H9 (cell line): ENCODE data around the gene DTYMK. TPM values are rescaled to one million over a fixed set of nuclear protein-coding genes. Genes with fewer than 3 reads are reported as not detected.

ENCODE experiments used
- DNase-seq: peaks from one replicate; pipeline ENCODE4 v3.0.0-alpha.2; 2017
- H2AFZ ChIP-seq: one replicate; pipeline ENCODE4 v1.6.1; 2013; ENCODE audit warnings: mild to moderate bottlenecking, low read length, control low read depth, moderate library complexity
- H2AK5ac ChIP-seq: 2 replicates; pipeline ENCODE4 v1.6.1; 2013; ENCODE audit warnings: low read length, control low read depth, mixed read lengths; ENCODE audit not compliant: insufficient read length
- H2BK120ac ChIP-seq: one replicate; pipeline ENCODE4 v1.6.1; 2013; ENCODE audit warnings: low read depth, mild to moderate bottlenecking, low read length, control low read depth, inconsistent platforms; ENCODE audit not compliant: poor library complexity, severe bottlenecking
- H2BK12ac ChIP-seq: 2 replicates; pipeline ENCODE4 v1.6.1; 2013; ENCODE audit warnings: low read length, control low read depth, mixed read lengths, low read depth; ENCODE audit not compliant: insufficient read length
- H2BK15ac ChIP-seq: 2 replicates; pipeline ENCODE4 v1.6.1; 2013; ENCODE audit warnings: low read depth, low read length, control low read depth
- H2BK20ac ChIP-seq: one replicate; pipeline ENCODE4 v1.6.1; 2013; ENCODE audit warnings: low read depth, mild to moderate bottlenecking, low read length, control low read depth, inconsistent platforms; ENCODE audit not compliant: poor library complexity, severe bottlenecking
- H2BK5ac ChIP-seq: 2 replicates; pipeline ENCODE4 v1.6.1; 2013; ENCODE audit warnings: low read length, control low read depth, mixed read lengths; ENCODE audit not compliant: insufficient read length
- H3K14ac ChIP-seq: 2 replicates; pipeline ENCODE4 v1.6.1; 2013; ENCODE audit warnings: low read length, control low read depth; ENCODE audit not compliant: insufficient read depth
- H3K18ac ChIP-seq: 2 replicates; pipeline ENCODE4 v1.6.1; 2013; ENCODE audit warnings: low read depth, mild to moderate bottlenecking, mixed read lengths, low read length, control low read depth; ENCODE audit not compliant: insufficient read length
- H3K23ac ChIP-seq: 2 replicates; pipeline ENCODE4 v1.6.1; 2013; ENCODE audit warnings: low read length, control low read depth, mixed read lengths, low read depth; ENCODE audit not compliant: insufficient read length
- H3K23me2 ChIP-seq: 2 replicates; pipeline ENCODE4 v1.6.1; 2013; ENCODE audit warnings: low read depth, mild to moderate bottlenecking, mixed read lengths, low read length, control low read depth; ENCODE audit not compliant: insufficient read length, poor library complexity, severe bottlenecking
- H3K27ac ChIP-seq: 2 replicates; pipeline ENCODE4 v1.5.1; 2013; ENCODE audit warnings: low read length, control low read depth, mixed read lengths, low read depth; ENCODE audit not compliant: insufficient read length
- H3K27me3 ChIP-seq: 2 replicates; pipeline ENCODE4 v1.6.1; 2013; ENCODE audit warnings: low read length, control low read depth, inconsistent platforms; ENCODE audit not compliant: insufficient read depth
- H3K4ac ChIP-seq: 2 replicates; pipeline ENCODE4 v1.6.1; 2013; ENCODE audit warnings: low read depth, mild to moderate bottlenecking, control low read depth, inconsistent platforms, low read length, moderate library complexity
- H3K4me1 ChIP-seq: 2 replicates; pipeline ENCODE4 v1.6.1; 2013; ENCODE audit warnings: low read length, control low read depth, inconsistent platforms; ENCODE audit not compliant: insufficient read depth
- H3K4me2 ChIP-seq: 2 replicates; pipeline ENCODE4 v1.6.1; 2013; ENCODE audit warnings: low read length, control low read depth, mixed read lengths; ENCODE audit not compliant: insufficient read length, insufficient read depth
- H3K56ac ChIP-seq: 2 replicates; pipeline ENCODE4 v1.6.1; 2013; ENCODE audit warnings: low read depth, mild to moderate bottlenecking, mixed read lengths, low read length, control low read depth; ENCODE audit not compliant: insufficient read length
- H3K79me1 ChIP-seq: 2 replicates; pipeline ENCODE4 v1.6.1; 2013; ENCODE audit warnings: low read depth, mild to moderate bottlenecking, moderate library complexity, low read length, control low read depth, inconsistent platforms; ENCODE audit not compliant: insufficient read depth, poor library complexity, severe bottlenecking
- H3K79me2 ChIP-seq: 2 replicates; pipeline ENCODE4 v1.6.1; 2013; ENCODE audit warnings: low read length, control low read depth, inconsistent platforms; ENCODE audit not compliant: insufficient read depth
- H3K9ac ChIP-seq: 2 replicates; pipeline ENCODE4 v1.6.1; 2013; ENCODE audit warnings: low read length, control low read depth, mixed read lengths; ENCODE audit not compliant: insufficient read length; ENCODE audit errors: extremely low read depth
- H3K9me3 ChIP-seq: one replicate; pipeline ENCODE4 v1.6.1; 2013; ENCODE audit warnings: low read depth, low read length, inconsistent platforms; ENCODE audit not compliant: control insufficient read depth
- H3T11ph ChIP-seq: one replicate; pipeline ENCODE4 v1.6.1; 2013; ENCODE audit warnings: mild to moderate bottlenecking, low read length, control low read depth, inconsistent platforms
- H4K20me1 ChIP-seq: one replicate; pipeline ENCODE4 v1.6.1; 2013; ENCODE audit not compliant: control insufficient read depth, insufficient read length, insufficient read depth
- H4K5ac ChIP-seq: 2 replicates; pipeline ENCODE4 v1.6.1; 2013; ENCODE audit warnings: low read depth, mild to moderate bottlenecking, mixed read lengths, low read length, control low read depth; ENCODE audit not compliant: insufficient read length
- H4K8ac ChIP-seq: replicated peaks from 2 replicates; pipeline ENCODE4 v1.6.1; 2013; ENCODE audit warnings: low read length, control low read depth, mixed read lengths, low read depth; ENCODE audit not compliant: insufficient read length
- H4K91ac ChIP-seq: 2 replicates; pipeline ENCODE4 v1.6.1; 2013; ENCODE audit warnings: low read depth, mild to moderate bottlenecking, moderate library complexity, mixed read lengths, low read length, control low read depth; ENCODE audit not compliant: insufficient read length
- H3K27ac Mint-ChIP-seq, 3 experiments: 2 replicates in 2 of 3; 3 replicates in 1 of 3; pipeline ENCODE4 v1.8.0; 2020 to 2021; ENCODE audit warnings: mixed read lengths in 3 of 3, mild to moderate bottlenecking in 1 of 3, moderate library complexity in 1 of 3
- H3K27me3 Mint-ChIP-seq: 2 replicates; pipeline ENCODE4 v1.8.0; 2021; ENCODE audit warnings: low read depth, mild to moderate bottlenecking, moderate library complexity, mixed read lengths
- H3K36me3 Mint-ChIP-seq, 3 experiments: 2 replicates in 2 of 3; 3 replicates in 1 of 3; pipeline ENCODE4 v1.8.0; 2020 to 2021; ENCODE audit warnings: low read depth in 3 of 3, mixed read lengths in 3 of 3; ENCODE audit not compliant: insufficient read depth in 1 of 3
- H3K4me1 Mint-ChIP-seq, 2 experiments: 2 replicates each; pipeline ENCODE4 v1.8.0; 2020; ENCODE audit warnings: mixed read lengths in 2 of 2
- H3K4me3 Mint-ChIP-seq, 2 experiments: 2 replicates in 1 of 2; 3 replicates in 1 of 2; pipeline ENCODE4 v1.8.0; 2020 to 2021; ENCODE audit warnings: mild to moderate bottlenecking in 2 of 2, mixed read lengths in 2 of 2, moderate library complexity in 1 of 2
- H3K9me3 Mint-ChIP-seq, 2 experiments: 2 replicates in 1 of 2; 3 replicates in 1 of 2; pipeline ENCODE4 v1.8.0; 2020; ENCODE audit warnings: mild to moderate bottlenecking in 2 of 2, mixed read lengths in 2 of 2, moderate library complexity in 1 of 2
- WGBS: extraction: QIAGEN DNeasy Blood & Tissue Kit; methylation state at CpG from one replicate; pipeline ENCODE4 v1.1.7; 2013; ENCODE audit warnings: missing lambda C conversion rate, low lambda C conversion rate, mixed read lengths; ENCODE audit not compliant: insufficient read length; ENCODE audit errors: extremely low coverage; 5-methylcytosine and 5-hydroxymethylcytosine counted together
- total RNA-seq: library from RNA; stranded (reverse); gene quantifications from 2 replicates; pipeline ENCODE4 v1.2.1, GENCODE V29; 2021
- TF ChIP-seq, protein P1 (sequence below): fragments of 200-600 bp; sonication (generic); conservative IDR thresholded peaks from 3 replicates; pipeline ENCODE4 v1.8.0; 2021; ENCODE audit warnings: antibody characterized with exemption, mild to moderate bottlenecking

Gene DTYMK
- total RNA-seq, 1 experiment from 2014 or later, result 76.0 TPM

DNA sequence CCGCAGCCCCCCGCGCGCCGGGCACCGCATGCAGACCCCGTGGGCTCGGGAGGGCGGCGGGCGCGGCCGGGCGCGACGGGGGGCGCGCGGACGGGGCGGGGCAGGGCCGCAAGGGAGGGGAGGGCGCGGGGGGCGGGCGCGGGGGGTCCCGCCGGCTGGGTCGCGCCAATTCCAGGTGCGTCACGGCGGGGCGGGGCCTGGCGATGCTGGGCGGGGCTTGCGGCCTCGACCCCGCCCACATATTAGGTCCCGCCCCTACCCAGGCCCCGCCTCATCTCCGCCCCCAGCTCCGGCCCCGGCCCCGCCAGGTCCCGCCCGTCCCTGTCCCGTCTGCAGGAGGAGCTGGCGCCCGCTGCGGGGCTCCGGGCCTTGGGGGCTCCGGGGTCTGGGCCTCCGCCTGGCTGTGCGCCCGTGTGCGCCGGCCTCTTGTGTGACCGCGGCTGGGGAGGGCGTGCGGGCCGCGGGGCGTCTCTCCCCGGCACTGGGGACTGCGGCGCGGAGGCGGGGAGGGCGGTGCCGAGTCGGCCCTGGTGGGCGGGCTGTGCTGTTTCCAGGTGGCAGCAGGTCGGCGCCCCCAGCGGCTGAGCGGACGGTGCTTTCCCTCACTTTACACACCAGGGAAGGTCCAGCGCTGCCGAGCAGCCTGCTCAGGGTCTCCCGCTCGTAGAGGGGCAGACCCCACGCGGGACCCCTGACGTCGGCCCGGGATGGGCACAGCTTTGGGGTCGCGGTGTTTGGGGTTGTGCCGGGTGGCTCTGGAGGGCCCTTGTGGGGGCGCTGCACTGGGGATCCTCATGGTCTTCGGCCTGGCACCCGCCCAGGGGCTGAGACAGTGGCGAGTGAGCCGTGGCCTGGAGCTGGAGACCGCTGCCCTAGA, 15.8 kb upstream of the DTYMK start:
- no peak overlapping the region for H2AFZ ChIP-seq

More for the DNA sequence above, 15.8 kb upstream of the DTYMK start:
- Histone ChIP-seq H3K14ac (peak overlapping the region; percentile 74; the same call in 1 of the 2 replicates), H3K79me1 (peaks cover 2% of the 10 kb centered on the region), H3K18ac (no peak overlapping the region), H3K79me2 (no peaks in the 10 kb centered on the region; the same call in 1 of the 2 replicates), H3K27ac (no peak overlapping the region), H3K23me2 (peaks cover 6% of the 10 kb centered on the region), H3K4me1 (no peaks in the 10 kb centered on the region), H3K9ac (peak overlapping the region; percentile 8), H4K8ac (no peak overlapping the region), H3K27me3 (no peaks in the 10 kb centered on the region), H3K56ac (no peak overlapping the region), H3K4me2 (peak overlapping the region; percentile 64), H4K20me1 (no peaks in the 10 kb centered on the region), H2BK5ac (no peak overlapping the region), H3T11ph (no peak overlapping the region), H4K91ac (no peak overlapping the region), H3K23ac (no peak overlapping the region), H3K9me3 (no peaks in the 10 kb centered on the region), H4K5ac (no peak overlapping the region), H3K4ac (no peak overlapping the region), H2AK5ac (no peak overlapping the region), H2BK20ac (no peak overlapping the region), H2BK15ac (no peak overlapping the region), H2BK12ac (no peak overlapping the region), H2BK120ac (no peak overlapping the region)
- Mint-ChIP-seq H3K4me3 (peak overlapping the region; percentile 83 to 87), H3K36me3 (peaks cover 23 to 42% (median 37%) of the 10 kb centered on the region in 3 experiments), H3K9me3 (peaks cover 0 to 12% of the 10 kb centered on the region in 2 experiments; a peak in 3 of 5 replicates), H3K27me3 (peaks cover 3% of the 10 kb centered on the region), H3K27ac (peak overlapping the region in 1 of 3 experiments; percentile 85; a peak in 3 of 7 replicates), H3K4me1 (peaks cover 12 to 14% of the 10 kb centered on the region in 2 experiments)
- no CpG with 5 or more reads among the region's 98 CpGs for WGBS
- DNase-seq, result peak; percentile 93
- TF ChIP-seq, protein P1, sequence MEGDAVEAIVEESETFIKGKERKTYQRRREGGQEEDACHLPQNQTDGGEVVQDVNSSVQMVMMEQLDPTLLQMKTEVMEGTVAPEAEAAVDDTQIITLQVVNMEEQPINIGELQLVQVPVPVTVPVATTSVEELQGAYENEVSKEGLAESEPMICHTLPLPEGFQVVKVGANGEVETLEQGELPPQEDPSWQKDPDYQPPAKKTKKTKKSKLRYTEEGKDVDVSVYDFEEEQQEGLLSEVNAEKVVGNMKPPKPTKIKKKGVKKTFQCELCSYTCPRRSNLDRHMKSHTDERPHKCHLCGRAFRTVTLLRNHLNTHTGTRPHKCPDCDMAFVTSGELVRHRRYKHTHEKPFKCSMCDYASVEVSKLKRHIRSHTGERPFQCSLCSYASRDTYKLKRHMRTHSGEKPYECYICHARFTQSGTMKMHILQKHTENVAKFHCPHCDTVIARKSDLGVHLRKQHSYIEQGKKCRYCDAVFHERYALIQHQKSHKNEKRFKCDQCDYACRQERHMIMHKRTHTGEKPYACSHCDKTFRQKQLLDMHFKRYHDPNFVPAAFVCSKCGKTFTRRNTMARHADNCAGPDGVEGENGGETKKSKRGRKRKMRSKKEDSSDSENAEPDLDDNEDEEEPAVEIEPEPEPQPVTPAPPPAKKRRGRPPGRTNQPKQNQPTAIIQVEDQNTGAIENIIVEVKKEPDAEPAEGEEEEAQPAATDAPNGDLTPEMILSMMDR, result peak; percentile 71
